PFSK-1 (cell line): ENCODE data around the gene KRTAP10-1.

Source experiments
- FOXP2 ChIP-seq: optimal IDR thresholded peaks from 2 replicates; pipeline ENCODE3; 2011; ENCODE audit warnings: borderline replicate concordance, control low read depth, inconsistent platforms; ENCODE audit not compliant: insufficient read depth; ENCODE audit errors: extremely low read length, extremely low read depth
- POLR2AphosphoS5 ChIP-seq: IDR thresholded peaks from 2 replicates; pipeline ENCODE4 v1.6.1; 2012; ENCODE audit warnings: low read depth, mild to moderate bottlenecking, control low read depth, low read length, moderate library complexity
- REST ChIP-seq, 2 experiments: IDR thresholded peaks; 2 replicates each; pipeline versions ENCODE4 v1.6.1 to v1.8.0; 2011 to 2012; ENCODE audit warnings: low read depth in 2 of 2, low read length in 2 of 2, control low read depth in 1 of 2, inconsistent platforms in 1 of 2, mild to moderate bottlenecking in 1 of 2, moderate library complexity in 1 of 2; ENCODE audit not compliant: insufficient read depth in 1 of 2
- SIN3A ChIP-seq: IDR thresholded peaks from 2 replicates; pipeline ENCODE4 v1.6.1; 2012; ENCODE audit warnings: mild to moderate bottlenecking, low read length, moderate library complexity, borderline replicate concordance; ENCODE audit not compliant: insufficient read depth
- TAF1 ChIP-seq: IDR thresholded peaks from 2 replicates; pipeline ENCODE4 v1.6.1; 2012; ENCODE audit warnings: low read length, control low read depth, borderline replicate concordance; ENCODE audit not compliant: insufficient read depth

GRCh38 chr21:44531606-44532564 lies 8.1 kb downstream of the KRTAP10-1 start:
- TF ChIP-seq SIN3A (no peak), TAF1 (no peak), POLR2AphosphoS5 (no peak), REST (IDR thresholded peaks at IDR 0.05; ENCODE audit: insufficient read depth in 1 of 2, low read depth in 2 of 2, low read length in 2 of 2) (no peak), FOXP2 (no peak)
